ENCODE results near the gene KRT86. TPM values are rescaled to one million over a fixed set of nuclear protein-coding genes. Genes with fewer than 3 reads are reported as not detected.
A peak's percentile ranks its signal among the peaks of the same experiment; 100 is the strongest.

The KRT86 gene
- polyA plus RNA-seq, 1 of the 3 experiments (the other 2 are of a cell fraction) = 0.56 TPM

DNA sequence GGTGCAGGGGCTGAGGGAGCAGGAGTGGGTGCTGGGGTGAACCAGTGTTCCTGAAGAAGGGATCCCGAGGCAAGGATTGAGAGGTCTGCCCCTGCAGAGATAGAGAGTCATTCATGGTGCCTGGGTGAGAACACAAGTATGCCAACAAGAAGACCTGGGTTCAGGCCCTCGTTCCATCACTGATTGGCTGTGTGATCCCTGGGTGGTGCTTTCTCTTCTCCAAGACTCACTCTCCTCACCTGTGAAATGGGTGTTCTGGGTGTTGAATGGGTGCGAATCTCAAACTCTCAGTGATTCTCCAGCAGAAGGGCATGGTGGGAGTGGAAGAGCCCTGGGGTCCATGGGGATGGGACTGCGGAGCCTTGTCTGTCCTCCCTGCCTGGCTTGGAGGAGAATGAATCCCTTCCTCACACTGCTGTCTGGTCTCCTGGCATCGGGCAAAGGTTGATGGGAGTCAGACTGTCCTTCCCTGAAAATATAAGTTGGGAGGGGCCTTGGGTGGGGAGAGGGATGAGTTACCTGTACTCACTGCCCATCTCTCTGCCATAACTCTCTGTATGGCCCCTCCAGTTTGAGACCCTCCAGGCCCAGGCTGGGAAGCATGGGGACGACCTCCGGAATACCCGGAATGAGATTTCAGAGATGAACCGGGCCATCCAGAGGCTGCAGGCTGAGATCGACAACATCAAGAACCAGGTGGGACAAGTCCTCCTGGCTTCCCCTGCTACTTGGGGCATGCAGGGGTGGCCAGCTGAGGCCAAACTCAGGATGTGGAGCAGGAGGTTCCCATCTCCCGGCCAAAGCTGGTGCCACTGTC, 31.8 kb upstream of the KRT86 start (continued):
- TF ChIP-seq, protein P1, sequence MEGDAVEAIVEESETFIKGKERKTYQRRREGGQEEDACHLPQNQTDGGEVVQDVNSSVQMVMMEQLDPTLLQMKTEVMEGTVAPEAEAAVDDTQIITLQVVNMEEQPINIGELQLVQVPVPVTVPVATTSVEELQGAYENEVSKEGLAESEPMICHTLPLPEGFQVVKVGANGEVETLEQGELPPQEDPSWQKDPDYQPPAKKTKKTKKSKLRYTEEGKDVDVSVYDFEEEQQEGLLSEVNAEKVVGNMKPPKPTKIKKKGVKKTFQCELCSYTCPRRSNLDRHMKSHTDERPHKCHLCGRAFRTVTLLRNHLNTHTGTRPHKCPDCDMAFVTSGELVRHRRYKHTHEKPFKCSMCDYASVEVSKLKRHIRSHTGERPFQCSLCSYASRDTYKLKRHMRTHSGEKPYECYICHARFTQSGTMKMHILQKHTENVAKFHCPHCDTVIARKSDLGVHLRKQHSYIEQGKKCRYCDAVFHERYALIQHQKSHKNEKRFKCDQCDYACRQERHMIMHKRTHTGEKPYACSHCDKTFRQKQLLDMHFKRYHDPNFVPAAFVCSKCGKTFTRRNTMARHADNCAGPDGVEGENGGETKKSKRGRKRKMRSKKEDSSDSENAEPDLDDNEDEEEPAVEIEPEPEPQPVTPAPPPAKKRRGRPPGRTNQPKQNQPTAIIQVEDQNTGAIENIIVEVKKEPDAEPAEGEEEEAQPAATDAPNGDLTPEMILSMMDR (IDR thresholded peaks at IDR 0.05) = no peak
- no peak for TF ChIP-seq GABPA (IDR thresholded peaks at IDR 0.05; ENCODE audit: low read depth)
- TF ChIP-seq, protein P2, sequence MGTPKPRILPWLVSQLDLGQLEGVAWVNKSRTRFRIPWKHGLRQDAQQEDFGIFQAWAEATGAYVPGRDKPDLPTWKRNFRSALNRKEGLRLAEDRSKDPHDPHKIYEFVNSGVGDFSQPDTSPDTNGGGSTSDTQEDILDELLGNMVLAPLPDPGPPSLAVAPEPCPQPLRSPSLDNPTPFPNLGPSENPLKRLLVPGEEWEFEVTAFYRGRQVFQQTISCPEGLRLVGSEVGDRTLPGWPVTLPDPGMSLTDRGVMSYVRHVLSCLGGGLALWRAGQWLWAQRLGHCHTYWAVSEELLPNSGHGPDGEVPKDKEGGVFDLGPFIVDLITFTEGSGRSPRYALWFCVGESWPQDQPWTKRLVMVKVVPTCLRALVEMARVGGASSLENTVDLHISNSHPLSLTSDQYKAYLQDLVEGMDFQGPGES (IDR thresholded peaks at IDR 0.05; ENCODE audit: low read depth, low read length) = no peak
- TF ChIP-seq RAD21 (IDR thresholded peaks at IDR 0.05; ENCODE audit: low read length) = no peak
- no peak for TF ChIP-seq EZH2phosphoT487 (IDR thresholded peaks at IDR 0.05; ENCODE audit: borderline replicate concordance, low read depth)
- no peak for TF ChIP-seq YY1 (IDR thresholded peaks at IDR 0.05; ENCODE audit: low read depth)
- TF ChIP-seq, protein P3, sequence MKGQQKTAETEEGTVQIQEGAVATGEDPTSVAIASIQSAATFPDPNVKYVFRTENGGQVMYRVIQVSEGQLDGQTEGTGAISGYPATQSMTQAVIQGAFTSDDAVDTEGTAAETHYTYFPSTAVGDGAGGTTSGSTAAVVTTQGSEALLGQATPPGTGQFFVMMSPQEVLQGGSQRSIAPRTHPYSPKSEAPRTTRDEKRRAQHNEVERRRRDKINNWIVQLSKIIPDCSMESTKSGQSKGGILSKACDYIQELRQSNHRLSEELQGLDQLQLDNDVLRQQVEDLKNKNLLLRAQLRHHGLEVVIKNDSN (IDR thresholded peaks at IDR 0.05; ENCODE audit: borderline replicate concordance, low read depth) = no peak
- TF ChIP-seq MEF2A (IDR thresholded peaks at IDR 0.05; ENCODE audit: borderline replicate concordance, low read depth) = no peak

DNA sequence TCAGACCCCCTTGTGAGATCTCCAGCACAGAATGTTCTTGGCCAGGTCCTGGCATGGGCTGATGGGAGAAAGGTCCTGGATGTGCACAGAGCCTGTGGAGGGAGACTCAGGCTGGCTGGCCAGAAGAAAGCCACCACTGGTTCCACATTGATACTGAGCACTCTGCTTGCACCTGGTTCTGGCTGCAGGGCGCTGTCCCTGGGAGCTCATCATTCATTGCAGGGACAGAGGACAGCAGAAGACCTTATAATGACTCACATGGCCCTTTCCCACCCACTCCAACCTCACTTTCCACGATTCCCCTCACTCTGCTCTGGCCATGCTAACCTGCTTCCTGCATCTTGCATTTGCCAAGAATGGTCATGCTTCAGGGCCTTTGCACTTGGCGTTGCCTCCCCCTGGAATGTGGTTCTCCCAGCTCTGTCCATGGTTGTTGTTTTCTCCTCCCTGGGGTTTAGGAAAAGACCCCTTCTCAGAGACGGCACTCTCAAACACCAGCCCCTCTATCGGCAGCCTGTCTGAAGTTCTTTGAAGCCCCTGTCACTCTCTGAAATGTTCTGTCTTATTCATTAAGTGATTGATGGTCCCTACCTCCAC, 31.1 kb upstream of the KRT86 start:
- Histone ChIP-seq H4K20me1 (ENCODE audit: insufficient read depth) (no peaks in the 10 kb centered on the region), H3K9me3 (no peaks in the 10 kb centered on the region), H3K36me3 (replicated peaks in 1 of 2; ENCODE audit: control insufficient read depth in 1 of 2, insufficient read depth in 2 of 2, low read length in 1 of 2) (no peaks in the 10 kb centered on the region), H3K4me2 (peak overlapping the region; percentile 80; the same call in 1 of the 2 replicates), H3K4me1 (ENCODE audit: control insufficient read depth in 1 of 2, insufficient read depth in 2 of 2, low read depth in 1 of 2, low read length in 1 of 2) (peaks cover 19 to 23% of the 10 kb centered on the region in 2 experiments; a peak in 3 of 4 replicates), H2AFZ (ENCODE audit: low read depth) (peak overlapping the region; percentile 87; the same call in 1 of the 2 replicates), H3K79me2 (ENCODE audit: insufficient read depth) (no peaks in the 10 kb centered on the region), H3K4me3 (ENCODE audit: low read depth in 2 of 2, low read length in 1 of 2) (no peak overlapping the region), H3K27me3 (ENCODE audit: insufficient read depth) (no peaks in the 10 kb centered on the region), H3K9ac (peak overlapping the region; percentile 46; the same call in 1 of the 2 replicates), H3K27ac (ENCODE audit: low read depth in 2 of 2, low read length in 1 of 2) (peak overlapping the region; percentile 71 to 91), H3F3A (replicated peaks; ENCODE audit: insufficient read depth) (no peaks in the 10 kb centered on the region), H3K9me2 (no peaks in the 10 kb centered on the region)
- 58% methylated on average over 5 of the region's 5 CpGs for WGBS (ENCODE audit: low lambda C conversion rate)
- ChIA-PET CTCF (interaction anchor here (0.6 to 3.5 kb wide), 10 partner anchors 12 to 87 kb away, joined by 3 to 15 read pairs (median 5); no protein-coding TSS in a partner anchor), POLR2A (no interaction called here)
- TF ChIP-seq, protein P4, sequence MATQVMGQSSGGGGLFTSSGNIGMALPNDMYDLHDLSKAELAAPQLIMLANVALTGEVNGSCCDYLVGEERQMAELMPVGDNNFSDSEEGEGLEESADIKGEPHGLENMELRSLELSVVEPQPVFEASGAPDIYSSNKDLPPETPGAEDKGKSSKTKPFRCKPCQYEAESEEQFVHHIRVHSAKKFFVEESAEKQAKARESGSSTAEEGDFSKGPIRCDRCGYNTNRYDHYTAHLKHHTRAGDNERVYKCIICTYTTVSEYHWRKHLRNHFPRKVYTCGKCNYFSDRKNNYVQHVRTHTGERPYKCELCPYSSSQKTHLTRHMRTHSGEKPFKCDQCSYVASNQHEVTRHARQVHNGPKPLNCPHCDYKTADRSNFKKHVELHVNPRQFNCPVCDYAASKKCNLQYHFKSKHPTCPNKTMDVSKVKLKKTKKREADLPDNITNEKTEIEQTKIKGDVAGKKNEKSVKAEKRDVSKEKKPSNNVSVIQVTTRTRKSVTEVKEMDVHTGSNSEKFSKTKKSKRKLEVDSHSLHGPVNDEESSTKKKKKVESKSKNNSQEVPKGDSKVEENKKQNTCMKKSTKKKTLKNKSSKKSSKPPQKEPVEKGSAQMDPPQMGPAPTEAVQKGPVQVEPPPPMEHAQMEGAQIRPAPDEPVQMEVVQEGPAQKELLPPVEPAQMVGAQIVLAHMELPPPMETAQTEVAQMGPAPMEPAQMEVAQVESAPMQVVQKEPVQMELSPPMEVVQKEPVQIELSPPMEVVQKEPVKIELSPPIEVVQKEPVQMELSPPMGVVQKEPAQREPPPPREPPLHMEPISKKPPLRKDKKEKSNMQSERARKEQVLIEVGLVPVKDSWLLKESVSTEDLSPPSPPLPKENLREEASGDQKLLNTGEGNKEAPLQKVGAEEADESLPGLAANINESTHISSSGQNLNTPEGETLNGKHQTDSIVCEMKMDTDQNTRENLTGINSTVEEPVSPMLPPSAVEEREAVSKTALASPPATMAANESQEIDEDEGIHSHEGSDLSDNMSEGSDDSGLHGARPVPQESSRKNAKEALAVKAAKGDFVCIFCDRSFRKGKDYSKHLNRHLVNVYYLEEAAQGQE (IDR thresholded peaks at IDR 0.05; ENCODE audit: low read depth, low read length) = peak; percentile 85
- no peak for TF ChIP-seq ELF1 (IDR thresholded peaks at IDR 0.05)
- TF ChIP-seq, protein P3 (IDR thresholded peaks at IDR 0.05; ENCODE audit: borderline replicate concordance, low read depth) = no peak
- DNase-seq = peak; percentile 17
